Measurements from ENCODE around the gene TGFB2. TPM values are rescaled to one million over a fixed set of nuclear protein-coding genes. Genes with fewer than 3 reads are reported as not detected.

The TGFB2 gene
- total RNA-seq, 1 experiment from 2014 or later = 0.34 TPM

DNA sequence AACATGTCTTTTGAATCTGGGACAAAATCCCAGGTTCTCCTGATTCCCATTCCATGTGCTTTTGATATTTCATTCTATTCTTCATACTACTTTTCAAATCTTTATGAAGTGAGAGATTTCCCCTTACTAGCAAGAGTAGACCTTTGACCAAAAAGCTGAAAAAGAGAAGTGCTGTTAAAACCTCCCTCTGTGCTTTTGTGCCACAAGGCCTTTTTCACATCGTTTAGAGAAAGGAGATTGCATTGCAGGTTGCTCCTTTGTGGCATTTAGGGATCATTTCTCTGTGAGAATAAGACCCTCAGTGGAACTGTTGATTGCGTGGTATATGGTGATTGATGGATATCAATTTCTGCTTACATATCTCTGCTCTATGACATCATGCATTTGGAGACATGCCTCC lies 148.8 kb downstream of the TGFB2 start:
- intact Hi-C loops (cut with micrococcal nuclease) = no loop called here
- Histone ChIP-seq H3K4me2 (ENCODE audit: low read length) (no peak overlapping the region), H3K9me2 (ENCODE audit: insufficient read depth) (no peaks in the 10 kb centered on the region), H3K79me2 (ENCODE audit: insufficient read depth, low read length) (no peaks in the 10 kb centered on the region), H3K4me3 (replicated peaks in 1 of 2; ENCODE audit: low read depth in 1 of 2, low read length in 2 of 2) (no peak overlapping the region), H3K27me3 (ENCODE audit: insufficient read depth, low read length) (no peaks in the 10 kb centered on the region), H3K4me1 (ENCODE audit: control insufficient read depth in 1 of 2, insufficient read depth in 2 of 2, low read length in 2 of 2) (peaks cover 6 to 42% of the 10 kb centered on the region in 2 experiments), H3K36me3 (ENCODE audit: control insufficient read depth in 1 of 2, insufficient read depth in 2 of 2, low read length in 2 of 2) (no peaks in the 10 kb centered on the region), H3K9ac (ENCODE audit: low read length) (no peak overlapping the region), H3K27ac (ENCODE audit: low read depth, low read length) (no peak overlapping the region), H3K9me3 (ENCODE audit: control insufficient read depth in 1 of 2, insufficient read depth in 1 of 2, low read depth in 1 of 2, low read length in 2 of 2) (no peaks in the 10 kb centered on the region), H4K20me1 (ENCODE audit: insufficient read depth) (no peaks in the 10 kb centered on the region), H2AFZ (ENCODE audit: low read depth, low read length, poor library complexity, severe bottlenecking) (no peak overlapping the region)
- ChIA-PET POLR2A (no interaction called here), RAD21 (ENCODE audit: low non-redundant PET in 1 of 2, low total read pairs in 2 of 2, uncharacterized antibody in 2 of 2, unreplicated experiment in 2 of 2) (no interaction called here), CTCF (no interaction called here)
- BruUV-seq (replicated peaks) = no TSS peak
- no peak for TF ChIP-seq ELF1 (IDR thresholded peaks at IDR 0.05; ENCODE audit: borderline replicate concordance, low read depth)
- no peak for TF ChIP-seq ZFX (IDR thresholded peaks at IDR 0.05)
- TF ChIP-seq EZH2 (IDR thresholded peaks at IDR 0.05) = no peak
- no peak for TF ChIP-seq EGR1 (IDR thresholded peaks at IDR 0.05; ENCODE audit: low read depth)
- TF ChIP-seq CTCF (IDR thresholded peaks at IDR 0.05 in 2 of 3, conservative IDR thresholded peaks at IDR 0.05 in 1 of 3; ENCODE audit: borderline replicate concordance in 1 of 3, insufficient read depth in 1 of 3, low read depth in 2 of 3, low read length in 2 of 3) = no peak
- no peak for TF ChIP-seq YY1 (IDR thresholded peaks at IDR 0.05; ENCODE audit: extremely low read depth, insufficient replicate concordance, low read depth, low read length)
- TF ChIP-seq RAD21 (IDR thresholded peaks at IDR 0.05; ENCODE audit: low read depth) = no peak
- TF ChIP-seq SP1 (IDR thresholded peaks at IDR 0.05; ENCODE audit: low read depth) = no peak
- TF ChIP-seq, protein P1, sequence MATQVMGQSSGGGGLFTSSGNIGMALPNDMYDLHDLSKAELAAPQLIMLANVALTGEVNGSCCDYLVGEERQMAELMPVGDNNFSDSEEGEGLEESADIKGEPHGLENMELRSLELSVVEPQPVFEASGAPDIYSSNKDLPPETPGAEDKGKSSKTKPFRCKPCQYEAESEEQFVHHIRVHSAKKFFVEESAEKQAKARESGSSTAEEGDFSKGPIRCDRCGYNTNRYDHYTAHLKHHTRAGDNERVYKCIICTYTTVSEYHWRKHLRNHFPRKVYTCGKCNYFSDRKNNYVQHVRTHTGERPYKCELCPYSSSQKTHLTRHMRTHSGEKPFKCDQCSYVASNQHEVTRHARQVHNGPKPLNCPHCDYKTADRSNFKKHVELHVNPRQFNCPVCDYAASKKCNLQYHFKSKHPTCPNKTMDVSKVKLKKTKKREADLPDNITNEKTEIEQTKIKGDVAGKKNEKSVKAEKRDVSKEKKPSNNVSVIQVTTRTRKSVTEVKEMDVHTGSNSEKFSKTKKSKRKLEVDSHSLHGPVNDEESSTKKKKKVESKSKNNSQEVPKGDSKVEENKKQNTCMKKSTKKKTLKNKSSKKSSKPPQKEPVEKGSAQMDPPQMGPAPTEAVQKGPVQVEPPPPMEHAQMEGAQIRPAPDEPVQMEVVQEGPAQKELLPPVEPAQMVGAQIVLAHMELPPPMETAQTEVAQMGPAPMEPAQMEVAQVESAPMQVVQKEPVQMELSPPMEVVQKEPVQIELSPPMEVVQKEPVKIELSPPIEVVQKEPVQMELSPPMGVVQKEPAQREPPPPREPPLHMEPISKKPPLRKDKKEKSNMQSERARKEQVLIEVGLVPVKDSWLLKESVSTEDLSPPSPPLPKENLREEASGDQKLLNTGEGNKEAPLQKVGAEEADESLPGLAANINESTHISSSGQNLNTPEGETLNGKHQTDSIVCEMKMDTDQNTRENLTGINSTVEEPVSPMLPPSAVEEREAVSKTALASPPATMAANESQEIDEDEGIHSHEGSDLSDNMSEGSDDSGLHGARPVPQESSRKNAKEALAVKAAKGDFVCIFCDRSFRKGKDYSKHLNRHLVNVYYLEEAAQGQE (IDR thresholded peaks at IDR 0.05; ENCODE audit: low read depth) = no peak
- no peak for TF ChIP-seq POLR2AphosphoS5 (IDR thresholded peaks at IDR 0.05; ENCODE audit: low read depth, low read length)
- TF ChIP-seq TCF7L2 (IDR thresholded peaks at IDR 0.05; ENCODE audit: borderline replicate concordance, extremely low read depth, insufficient read depth, insufficient read length) = no peak
- no peak for TF ChIP-seq ZNF274 (IDR thresholded peaks at IDR 0.05; ENCODE audit: low read depth, low read length)
- TF ChIP-seq CEBPB (IDR thresholded peaks at IDR 0.05; ENCODE audit: low read depth) = no peak
- no peak for TF ChIP-seq JUND (IDR thresholded peaks at IDR 0.05)
- TF ChIP-seq ZBTB33 (IDR thresholded peaks at IDR 0.05; ENCODE audit: extremely low read depth, insufficient replicate concordance, low read length) = no peak
- TF ChIP-seq ATF3 (IDR thresholded peaks at IDR 0.05) = no peak
- no peak for TF ChIP-seq POLR2A (IDR thresholded peaks at IDR 0.05; ENCODE audit: borderline replicate concordance, extremely low read depth, insufficient read depth, insufficient read length)
- ATAC-seq (no peak), DNase-seq (ENCODE audit: low read depth, low spot score) (no peak)
